ENCODE measurements around the gene MLN.

The MLN gene

DNA sequence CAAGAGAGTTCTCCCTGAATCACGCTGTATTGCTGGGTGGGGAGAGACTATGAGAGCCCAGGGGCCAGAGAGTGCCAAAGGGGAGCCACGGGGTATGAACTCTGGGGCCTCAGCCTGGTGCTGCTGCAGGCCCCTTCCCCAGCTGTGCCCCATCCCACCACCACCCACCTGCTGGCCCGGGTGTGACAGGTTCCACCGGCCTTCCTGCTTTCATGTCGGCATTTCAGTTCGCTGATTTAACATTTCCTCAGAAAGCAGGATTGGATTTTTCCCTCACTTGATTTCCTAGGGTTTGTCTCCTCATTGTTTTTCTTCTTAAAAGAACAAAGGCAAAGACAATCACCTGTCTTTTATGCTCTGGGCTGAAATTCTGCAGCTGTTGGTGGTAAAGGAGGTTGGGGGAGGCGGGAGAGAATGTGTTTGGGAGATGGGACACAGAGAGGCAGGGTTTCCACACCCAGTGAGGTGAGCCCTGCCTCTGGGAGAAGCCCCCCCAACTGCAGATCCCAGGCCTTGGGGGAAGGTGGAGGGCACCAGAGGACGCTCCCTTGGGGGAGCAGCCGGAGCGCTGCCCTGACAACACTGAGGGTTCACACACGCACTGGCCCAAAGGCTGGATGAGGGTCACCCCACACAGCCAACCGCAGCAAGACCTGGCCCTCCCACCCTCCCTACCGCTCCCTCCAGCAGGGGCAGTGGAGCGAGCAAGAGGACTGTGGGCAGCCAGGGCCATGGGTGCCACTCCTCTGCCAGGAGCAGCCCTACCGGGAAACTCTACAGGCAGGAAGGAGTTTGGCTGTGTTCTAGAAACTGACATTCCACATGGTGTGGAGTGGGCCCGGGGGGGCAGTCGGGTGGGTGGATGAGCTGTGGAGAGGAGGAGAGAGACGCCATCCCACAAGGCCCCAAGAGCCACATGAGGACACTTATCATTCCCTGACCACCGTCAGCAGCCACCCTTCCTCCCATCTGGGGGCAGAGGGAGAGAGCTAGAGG, 10.5 kb upstream of the MLN start:
- DNase-seq = no peak

DNA sequence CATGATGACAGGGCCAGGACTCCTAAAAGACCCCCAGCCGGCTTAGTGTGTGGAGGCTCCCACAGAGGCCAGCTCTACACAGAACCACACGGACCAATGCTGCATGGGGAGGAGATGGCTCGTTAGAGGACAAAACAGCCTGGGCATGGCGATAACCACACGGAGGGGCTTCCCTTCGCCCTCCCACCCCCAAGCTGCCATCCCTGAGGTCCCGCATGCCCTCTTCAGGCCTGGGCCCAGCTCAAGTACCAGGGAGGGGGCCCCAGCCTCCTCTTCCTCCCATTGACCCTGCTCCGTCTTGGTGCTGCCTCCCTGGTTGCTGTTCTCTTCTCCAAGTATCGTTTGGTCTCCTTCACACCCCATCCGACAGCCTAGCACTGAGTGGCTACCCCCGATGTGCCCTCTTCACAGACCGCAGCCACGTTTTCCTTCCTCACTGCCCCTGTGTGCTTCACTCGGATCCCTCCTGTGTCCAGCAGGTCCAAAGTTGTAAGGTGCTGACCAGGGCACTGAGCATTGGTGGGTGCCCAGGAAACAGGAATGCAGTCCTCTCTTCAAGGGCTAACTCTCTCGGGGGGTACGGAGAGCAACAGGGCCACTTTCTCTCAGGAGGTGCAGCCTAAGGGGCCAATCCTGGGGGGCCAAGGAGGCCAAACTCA, 9.6 kb upstream of the MLN start:
- no peak for DNase-seq

DNA sequence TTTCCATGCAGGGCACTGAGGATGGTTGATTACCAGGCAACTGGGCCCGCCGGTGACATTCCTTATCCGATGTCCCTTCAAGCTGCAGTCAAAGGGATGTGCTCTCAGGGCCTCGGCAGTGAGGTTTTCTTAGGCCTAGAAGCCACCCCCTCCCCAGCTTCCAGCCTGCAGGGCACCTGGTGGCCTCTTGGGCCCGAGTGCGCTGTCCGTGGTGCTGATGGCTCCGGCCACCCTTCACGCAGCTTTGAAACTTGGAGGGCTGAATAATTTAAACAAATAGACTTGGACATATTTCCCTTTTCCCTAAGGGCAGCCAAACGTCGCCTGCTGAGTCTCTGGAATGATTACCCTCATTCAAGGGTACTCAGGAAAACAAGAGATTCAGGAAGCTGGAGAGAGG, 8.9 kb upstream of the MLN start:
- peak; percentile 75 for DNase-seq

DNA sequence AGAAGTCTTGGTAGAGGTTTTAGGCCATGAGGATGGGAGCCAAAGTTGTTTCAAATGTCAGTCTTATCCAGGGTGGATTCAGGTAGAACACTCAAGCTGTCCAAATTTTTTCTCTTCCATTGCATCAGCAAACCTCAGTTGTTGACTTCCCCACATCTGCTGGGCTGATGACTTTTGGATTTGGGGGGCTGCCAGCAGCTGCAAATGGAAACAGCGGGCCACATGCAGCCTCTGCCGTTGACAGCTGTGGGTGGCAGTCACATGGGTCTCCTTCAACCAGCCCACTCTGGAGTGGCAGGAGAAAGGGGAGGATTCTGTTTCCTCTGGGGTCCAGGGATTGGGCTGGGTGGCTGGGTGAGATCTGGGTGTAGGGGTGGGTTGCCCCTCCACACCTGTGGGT, 5.8 kb upstream of the MLN start:
- DNase-seq = no peak

DNA sequence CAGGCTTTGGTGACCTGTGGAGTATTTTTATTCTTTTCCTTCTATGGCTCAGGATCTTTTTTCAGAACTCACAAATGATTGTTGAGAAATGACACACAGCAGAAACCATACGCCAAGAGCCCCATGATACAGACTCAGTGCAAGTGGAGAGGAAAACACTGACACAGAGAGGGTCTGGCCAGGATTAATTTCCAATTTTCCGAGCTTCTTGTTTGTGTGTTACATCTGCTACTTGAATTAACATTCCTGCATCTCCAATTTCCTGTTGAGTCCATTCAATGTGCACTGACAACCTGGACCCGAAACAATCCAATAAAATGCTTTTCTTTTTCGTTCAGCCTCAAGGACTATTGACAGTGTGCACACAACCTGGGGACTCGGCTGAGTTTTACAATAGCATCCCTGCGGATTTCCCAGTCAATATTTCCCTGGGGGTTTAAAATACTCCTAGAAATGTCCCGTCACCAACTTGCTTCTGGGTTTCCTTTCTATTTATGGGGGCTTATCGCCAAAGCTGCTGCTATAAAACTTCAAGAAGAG, 4.9 kb upstream of the MLN start:
- no peak for DNase-seq

DNA sequence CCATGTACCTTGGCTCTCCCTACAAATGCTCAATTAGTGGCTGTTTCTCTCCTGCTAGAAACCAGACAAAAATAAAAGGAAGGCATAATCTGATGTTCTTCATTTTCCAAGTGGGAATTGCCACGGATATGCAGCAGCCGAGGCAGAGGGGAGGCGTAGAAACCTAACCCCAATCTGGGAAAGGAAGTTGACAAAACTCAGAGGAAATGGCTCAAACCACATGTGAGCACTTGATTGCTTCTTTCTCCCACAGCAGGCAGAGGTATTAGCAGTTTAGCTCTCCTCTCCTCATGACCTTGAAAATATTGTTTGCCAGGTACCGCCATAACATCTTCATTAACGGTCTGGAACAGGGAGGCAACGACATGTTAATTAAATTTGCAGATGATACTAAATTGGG, 3.8 kb upstream of the MLN start:
- DNase-seq = no peak

DNA sequence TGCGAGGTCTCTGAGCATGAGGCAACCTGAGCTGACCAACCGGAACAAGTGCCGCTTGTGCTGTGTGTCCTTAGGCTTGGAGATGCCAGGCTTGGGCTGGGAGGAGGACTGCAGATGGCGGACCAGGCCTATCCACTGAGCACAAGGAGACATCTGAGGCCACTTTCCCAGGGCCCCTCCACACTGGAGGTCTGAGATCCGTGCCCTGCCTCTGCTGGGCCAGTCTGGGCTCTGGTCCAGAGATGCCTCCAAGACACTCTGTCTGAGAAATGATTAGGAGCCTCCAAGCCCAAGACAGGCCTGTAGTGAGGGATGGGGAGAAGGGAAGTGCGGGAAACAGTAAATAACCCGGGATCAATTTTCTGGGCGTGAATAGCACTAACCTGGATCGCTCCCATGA, 3.0 kb upstream of the MLN start:
- no peak for DNase-seq

DNA sequence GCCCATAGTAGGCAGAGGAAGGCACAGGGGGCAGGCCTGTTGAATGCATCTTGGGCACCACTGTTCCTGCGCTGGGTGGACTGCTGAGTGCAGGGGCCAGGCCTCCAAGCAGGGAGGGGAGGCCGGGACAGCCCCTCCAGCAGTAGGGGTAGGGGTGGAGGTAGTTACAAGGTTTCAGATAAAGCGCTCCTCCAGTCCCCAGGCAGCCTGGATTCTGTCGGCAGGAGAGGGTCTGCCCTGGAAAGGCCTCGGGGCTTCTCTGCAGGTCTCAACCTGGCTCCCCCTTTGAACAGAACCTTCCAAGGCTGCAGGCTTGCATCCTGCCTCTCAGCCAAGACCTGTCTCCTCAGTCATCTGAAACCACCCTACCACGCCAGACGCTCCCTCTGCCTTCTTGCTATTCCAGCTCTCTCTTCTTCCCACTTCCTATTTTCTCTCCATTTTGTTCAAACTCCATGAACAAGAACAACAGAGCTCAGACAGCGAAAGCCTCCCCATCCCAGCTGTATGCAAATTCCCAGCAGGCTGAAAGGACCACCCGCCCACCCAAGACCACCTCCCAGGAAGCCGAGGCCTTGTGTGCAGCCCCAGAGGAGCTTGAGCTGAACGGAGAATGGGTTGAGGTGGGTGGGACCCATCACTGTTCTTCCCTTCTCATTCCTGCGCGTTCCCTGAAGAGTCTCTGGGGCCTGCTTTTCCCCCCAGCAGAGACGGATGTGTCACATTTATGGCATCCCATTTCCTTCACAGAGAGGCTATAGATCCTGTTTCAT, 1.4 kb downstream of the MLN start:
- DNase-seq = no peak

DNA sequence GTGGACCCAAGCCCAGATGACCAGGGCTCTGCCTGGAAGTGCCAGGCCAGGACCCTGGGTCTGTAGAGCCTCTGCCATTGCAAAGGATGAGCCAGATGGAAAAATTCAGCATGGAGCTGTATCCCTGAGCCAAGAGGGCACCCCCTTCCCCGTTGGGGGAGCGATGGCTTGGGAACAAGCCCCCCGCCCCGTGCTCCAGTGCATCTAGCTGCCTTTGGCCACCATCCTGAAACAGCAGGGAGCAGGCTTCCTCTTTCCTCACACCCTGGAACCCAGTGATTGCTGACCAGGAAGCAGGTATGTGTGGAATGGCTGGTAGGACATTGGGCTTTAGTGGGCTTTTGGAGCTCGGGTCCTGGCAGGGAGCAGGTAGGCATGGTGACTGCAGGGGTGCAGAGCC, 2.2 kb downstream of the MLN start:
- no peak for DNase-seq

DNA sequence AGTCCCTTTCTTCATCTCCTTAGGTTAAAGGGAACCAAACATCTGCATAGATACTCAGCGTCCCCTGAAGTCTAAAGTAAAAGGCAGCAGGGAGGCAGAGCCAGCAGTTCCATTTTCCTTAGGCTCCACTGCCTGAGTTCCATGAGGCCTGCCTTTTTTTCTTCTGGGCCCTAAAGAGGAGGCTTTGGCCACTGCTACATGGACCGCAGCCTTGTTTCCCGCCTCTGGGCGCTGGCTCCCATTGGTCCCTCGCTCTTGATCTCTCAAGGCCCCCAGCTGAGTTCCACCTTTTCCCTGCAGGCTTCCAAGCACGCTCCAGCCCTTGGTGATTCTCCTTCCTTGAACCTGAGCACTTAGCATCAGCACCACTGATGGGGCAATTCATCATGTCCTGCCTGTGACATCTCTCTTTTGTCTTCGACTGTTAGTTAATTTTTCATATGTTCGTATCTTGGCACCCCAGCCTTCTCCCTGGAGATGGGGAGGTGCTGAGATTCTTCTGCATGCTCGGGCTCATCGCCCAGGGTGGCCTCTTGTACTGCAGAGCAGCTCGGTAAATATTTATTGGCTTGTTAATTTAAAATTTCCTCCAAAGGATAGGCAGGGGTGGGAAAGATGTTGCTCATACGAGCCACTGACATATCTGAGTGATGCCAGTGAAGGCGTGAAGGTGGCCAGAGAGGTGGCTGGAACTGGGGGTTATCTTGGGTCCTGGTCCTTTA, 3.4 kb downstream of the MLN start:
- DNase-seq = no peak

DNA sequence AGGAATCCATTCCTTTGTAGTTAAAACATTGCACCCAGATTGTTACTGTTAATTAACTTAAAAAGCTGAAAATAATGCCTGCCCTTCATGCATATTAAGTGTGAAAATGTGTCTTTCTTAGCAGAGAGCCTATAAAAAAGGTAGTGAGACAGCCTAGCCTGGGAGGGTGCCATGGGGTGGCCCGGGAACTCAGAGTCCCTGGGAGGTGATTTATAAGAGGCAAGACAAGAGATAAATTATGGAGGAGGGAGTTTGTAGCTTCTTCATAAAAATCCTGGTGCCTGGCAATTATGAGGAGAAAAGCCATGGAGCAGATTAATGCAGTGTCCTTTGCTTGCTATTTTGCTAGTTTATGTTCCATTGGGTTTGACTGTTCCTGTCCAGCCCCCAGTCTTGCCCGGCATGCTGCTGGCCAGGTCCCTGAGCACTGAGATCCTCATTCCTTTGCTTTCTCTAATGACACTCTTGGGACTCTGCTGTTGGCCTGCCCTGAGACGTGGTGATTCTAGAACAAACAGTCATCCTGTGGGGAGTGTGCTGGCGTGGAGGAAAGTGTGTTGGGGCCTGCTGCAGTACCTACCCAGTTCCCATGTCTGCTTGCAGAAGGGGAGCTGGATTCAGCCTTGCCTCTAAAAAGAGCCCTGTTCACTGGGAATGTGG, 4.2 kb downstream of the MLN start:
- DNase-seq = no peak

DNA sequence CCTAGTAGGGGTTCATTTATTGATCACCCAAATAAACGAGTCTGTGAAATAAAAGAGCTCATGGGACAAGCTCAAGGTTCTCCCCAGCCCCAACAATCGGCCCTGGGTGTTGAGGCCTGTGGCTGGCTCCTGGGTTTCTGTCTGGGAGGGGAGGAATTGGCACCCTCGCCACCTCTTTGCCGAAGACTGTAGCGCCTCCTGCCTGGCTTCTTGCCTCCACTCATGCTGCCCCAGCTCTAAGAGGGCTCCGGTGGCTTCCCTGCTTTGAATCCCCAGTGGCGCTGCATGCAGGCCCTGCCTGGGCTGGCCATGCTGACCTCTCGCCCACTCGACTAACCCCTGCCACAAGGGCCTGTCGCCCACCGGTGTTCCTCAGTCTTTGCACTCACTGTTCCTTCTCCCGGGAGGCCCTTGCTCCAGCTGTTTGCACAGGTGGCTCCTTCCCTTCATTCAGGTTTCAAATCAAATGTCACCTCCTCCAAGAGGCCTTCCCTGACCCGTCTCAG, 5.4 kb downstream of the MLN start:
- no peak for DNase-seq

DNA sequence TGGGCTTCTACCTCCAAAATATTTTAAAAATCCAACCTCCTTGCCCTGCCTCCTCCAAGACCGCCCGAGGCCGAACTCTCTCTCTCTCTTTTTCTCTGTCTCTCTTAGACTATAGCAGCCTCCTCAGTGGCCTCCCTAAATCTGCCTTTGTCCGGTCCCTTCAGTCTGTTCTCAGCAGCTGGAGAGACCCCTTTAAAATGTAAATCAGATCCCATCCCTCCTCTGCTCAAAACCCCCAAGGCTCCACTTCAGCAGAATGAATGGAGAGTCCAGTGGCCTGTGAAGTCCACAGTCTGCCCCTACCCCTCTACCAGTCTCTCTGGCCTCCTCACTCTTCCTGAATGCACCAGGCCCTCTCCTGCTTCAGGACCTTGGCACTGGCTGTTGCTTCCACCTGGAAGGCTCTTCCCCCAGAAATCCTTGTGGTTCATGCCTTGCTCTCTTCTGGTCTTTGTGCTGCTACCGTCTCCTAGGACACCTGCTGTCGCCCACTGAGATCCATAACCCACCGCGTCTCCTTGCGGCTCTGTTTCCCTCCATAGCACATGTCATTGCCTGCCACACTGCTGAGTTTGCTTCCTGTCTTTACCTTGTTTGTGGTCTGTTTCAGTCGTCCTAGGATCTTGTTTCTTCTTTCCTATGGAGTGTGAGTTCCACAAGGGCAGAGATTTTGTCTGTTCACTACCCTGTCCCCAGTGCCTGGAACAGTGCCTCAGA, 6.0 kb downstream of the MLN start:
- DNase-seq = no peak

DNA sequence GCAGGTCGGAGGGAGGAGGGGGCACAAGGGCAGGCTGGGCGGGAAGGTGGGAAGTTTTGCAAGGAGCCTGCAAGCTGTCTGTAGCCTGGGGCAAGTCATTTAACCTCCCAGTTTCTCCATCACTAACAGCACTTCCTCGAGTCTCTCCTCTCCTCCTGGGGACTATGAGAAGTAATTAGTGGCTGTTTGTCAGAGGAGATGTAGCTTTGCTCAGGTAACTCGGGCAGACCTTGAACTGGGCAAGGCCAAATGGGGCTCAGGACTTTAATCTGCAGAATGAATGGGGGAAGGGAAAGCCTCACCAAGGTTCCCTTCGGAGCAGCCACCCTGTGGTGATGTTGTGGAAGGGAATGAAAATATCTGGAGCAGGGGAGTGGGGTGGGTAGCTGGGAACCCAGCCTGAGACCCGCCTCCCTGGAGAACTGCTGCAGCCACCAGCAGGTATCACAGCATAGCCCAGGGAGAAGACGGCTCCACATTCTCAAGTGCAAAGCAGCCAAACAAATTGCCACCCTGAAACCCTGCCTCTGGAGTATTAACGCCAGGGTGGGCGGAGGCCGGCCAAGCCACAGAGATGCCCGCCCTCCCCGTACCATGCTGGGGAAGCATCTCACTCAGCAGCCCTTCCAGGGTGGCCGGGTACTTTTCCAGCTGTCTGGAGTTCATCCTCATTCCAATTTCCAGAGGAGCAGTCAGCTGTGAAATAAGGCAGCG, 8.7 kb downstream of the MLN start:
- no peak for DNase-seq

DNA sequence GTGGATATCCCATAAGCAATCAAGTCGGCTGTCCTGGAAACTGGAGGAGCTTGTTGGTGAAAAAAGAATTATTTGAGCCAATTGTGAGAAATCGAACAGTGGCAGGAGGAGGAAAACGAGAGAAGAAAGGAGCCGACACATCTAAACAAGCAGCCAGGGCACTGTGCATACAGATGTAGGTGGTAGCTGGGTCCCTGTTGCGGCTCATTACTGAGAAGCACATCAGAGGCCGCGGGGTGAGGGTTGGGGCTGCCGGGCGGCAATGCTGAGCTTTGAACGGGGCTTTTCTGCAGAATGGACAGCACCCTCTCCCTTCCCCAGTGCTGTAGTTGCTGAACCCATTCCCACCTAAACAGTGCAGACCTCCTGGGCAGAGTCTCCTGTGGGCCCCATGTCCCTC, 10.8 kb downstream of the MLN start:
- DNase-seq = no peak

DNA sequence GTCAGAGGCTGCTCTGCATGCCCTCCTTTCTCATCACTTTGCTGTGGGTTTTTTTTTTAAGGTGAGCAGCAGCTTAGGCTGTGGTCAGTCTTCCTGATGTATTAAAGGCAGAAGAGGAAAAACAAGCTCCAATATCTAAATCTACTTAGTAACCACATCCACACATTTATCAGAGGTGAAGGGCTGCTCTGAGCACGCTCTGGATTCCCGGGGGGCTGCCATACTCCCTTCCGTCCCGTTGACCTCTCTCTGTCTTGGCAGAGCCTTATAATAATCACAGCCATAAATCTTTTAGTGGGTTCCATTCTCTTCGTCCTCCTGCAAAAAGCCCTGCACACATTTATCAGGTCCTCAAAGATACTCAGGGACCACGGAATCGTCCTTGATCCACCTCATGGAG, 12.2 kb downstream of the MLN start:
- no peak for DNase-seq

DNA sequence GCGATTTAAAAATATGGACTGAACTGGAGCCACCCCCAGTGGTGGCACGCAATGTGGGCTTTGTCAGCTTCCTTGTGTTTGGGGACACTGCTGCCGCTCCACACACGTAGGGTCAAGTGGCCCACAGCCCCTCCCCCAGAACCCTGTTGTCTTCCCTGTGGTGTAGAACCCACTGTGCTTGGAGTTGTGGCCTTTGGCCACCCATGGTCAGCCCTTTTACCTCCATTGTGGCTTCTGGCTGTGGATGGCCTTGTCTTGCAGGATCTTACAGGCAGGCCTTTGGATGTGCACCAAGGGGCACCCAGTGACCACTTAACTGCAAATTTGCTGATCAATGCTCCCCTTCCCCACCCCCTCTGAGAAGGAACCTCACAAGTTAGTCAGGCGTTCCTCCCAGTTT, 12.9 kb downstream of the MLN start:
- DNase-seq = no peak

DNA sequence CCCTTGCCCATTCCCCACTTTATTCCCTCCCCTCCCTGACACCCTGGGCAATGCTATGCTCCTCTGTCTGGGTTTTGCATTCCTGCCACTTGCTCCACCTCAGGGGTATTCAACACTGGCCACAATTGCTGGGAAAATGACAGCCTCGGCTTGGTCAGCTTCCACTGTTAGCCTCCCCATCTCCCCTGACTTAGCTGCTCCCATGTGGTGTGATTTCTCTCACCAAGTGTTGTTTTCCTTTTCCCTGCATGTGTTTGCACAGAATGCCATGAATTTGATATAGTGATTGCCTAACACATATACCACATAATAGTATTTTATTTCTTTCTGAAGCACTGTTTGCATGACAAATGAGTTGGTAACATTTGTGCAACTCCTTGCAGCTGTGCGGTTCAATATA, 13.4 kb downstream of the MLN start:
- DNase-seq = no peak

DNA sequence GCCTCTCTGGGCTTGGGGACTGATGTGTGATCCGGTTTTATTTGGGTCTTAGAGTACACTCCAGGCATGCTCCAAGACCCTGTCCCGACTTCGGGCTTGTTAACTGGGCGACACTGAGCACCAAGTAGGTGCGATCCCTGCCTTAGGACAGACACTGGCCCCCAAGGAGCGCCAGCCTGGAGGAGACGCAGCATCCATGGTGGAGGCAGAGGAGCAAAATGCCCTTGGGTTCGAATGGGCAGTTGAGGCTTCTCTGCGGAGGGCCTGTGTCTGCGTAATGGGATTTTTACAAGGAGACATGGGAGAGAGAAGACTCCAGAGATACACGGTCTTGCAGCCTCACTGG, 14.3 kb downstream of the MLN start:
- no peak for DNase-seq

DNA sequence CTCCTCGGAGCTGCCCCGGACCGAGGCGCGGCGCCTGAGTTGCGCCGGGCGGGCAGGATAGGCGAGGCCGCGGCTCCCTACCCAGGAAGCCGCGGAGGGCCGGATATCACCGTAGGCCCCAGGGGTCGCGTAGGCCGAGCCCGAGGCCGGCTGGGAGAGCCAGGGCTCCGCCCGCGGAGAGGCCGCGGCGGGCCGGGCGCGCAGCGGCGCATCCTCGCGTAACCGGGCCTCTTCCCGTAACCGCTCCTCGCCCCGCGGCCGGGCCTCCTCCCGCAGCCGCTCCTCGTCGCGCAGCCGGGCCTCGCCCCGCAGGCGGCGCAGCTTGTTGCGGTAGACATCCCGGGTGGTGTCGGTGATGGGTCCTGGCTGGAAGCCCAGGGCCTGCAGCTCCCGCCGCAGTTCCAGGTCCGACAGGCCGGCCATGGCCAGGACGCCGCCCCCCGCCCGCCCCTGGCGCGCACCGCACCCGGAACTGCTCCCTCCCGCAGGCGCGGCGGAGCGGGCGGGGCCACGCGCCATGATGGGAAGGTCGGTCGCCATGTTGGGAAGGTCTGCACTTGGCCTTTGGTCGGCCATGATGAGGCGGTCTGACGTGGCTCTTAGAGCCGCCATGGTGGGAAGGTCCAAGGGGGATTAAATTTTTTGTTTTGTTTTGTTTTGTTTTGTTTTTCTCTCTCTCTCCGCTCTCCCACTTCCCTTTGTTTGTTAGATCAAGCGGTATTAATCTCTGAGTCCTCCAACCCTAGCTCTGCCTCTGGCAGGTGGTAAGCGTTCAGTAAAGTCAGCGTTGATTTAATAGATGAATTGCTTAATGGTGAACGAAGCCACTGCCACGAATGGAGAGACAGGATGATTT, 14.9 kb downstream of the MLN start, which contains the start of gene LEMD2:
Gene LEMD2 (minus strand): TSS at position 437 of the 856 bp plus-strand sequence. CDS start 14 bp downstream, at position 423.
- peak; percentile 97 for DNase-seq
